HepG2 (cell line): ENCODE data around the gene CCDC178. TPM values are rescaled to one million over a fixed set of nuclear protein-coding genes. Genes with fewer than 3 reads are reported as not detected.

Experiments
- ATAC-seq: fragments of 200-7000 bp; cut with Tn5 transposase; 3 replicates; pipeline ENCODE4 v1.9.1; 2020; ENCODE audit warnings: mild to moderate bottlenecking, moderate library complexity
- BruUV-seq: library from RNA; stranded (reverse); fragments of 400-500 nt; replicated peaks from 2 replicates; lab custom pipeline; 2021; lab: Mats Ljungman, UMichigan
- CTCF ChIA-PET: fragments of 300-600 bp; formaldehyde crosslinking; extraction: SDS; loops from one replicate; lab custom pipeline; 2021; ENCODE audit warnings: low total read pairs, inconsistent platforms, low intra/inter-chr PET ratio; lab: Yijun Ruan, JAX
- POLR2A ChIA-PET: fragments of 350-600 bp; sonication (Branson Sonifier 250); formaldehyde crosslinking; loops from one replicate; lab custom pipeline; 2020; ENCODE audit warnings: antibody characterized with exemption, inconsistent platforms; lab: Yijun Ruan, JAX
- DNase-seq: peaks from one replicate; pipeline ENCODE4 v3.0.0-alpha.2; 2015; ENCODE audit warnings: low spot score
- FAIRE-seq: peaks from 3 replicates; lab custom pipeline; 2011; peaks lifted over from hg19 to GRCh38; lab: Jason Lieb, UNC
- H2AFZ ChIP-seq: one replicate; pipeline ENCODE4 v1.6.1; 2011; ENCODE audit warnings: low read length, inconsistent platforms
- H3K27ac ChIP-seq: fragments of 300-600 bp; 3 replicates; pipeline ENCODE4 v1.8.0; 2011; ENCODE audit warnings: mixed run types, mild to moderate bottlenecking, mixed read lengths, low read length, inconsistent platforms; ENCODE audit not compliant: insufficient read depth; ENCODE audit errors: extremely low read length
- H3K27me3 ChIP-seq, 2 experiments: fragments of 200-600 bp in 1 of 2; 2 replicates in 1 of 2; 3 replicates in 1 of 2; pipeline versions ENCODE4 v1.6.0 to v1.8.0; 2011; ENCODE audit warnings: low read length in 2 of 2, mild to moderate bottlenecking in 2 of 2, moderate library complexity in 2 of 2, inconsistent platforms in 1 of 2; ENCODE audit not compliant: insufficient read depth in 2 of 2, control insufficient read depth in 1 of 2
- H3K36me3 ChIP-seq, 2 experiments: fragments of 200-600 bp in 1 of 2; replicated peaks in 1 of 2; 2 replicates in 1 of 2; 3 replicates in 1 of 2; pipeline versions ENCODE4 v1.5.1 to v1.8.0; 2011; ENCODE audit warnings: low read length in 2 of 2, inconsistent platforms in 1 of 2; ENCODE audit not compliant: insufficient read depth in 2 of 2, control insufficient read depth in 1 of 2
- H3K4me1 ChIP-seq: 2 replicates; pipeline ENCODE4 v1.5.1; 2012; ENCODE audit warnings: low read length, inconsistent platforms; ENCODE audit not compliant: insufficient read depth
- H3K4me2 ChIP-seq: 2 replicates; pipeline ENCODE4 v1.6.0; 2011; ENCODE audit warnings: low read depth, low read length, inconsistent platforms
- H3K4me3 ChIP-seq, 3 experiments: fragments of 200-600 bp in 1 of 3; sonication (generic), shearing (Covaris generic) in 1 of 3; replicated peaks in 1 of 3; 2 replicates each; pipeline ENCODE4 v1.5.1; 2011 to 2016; ENCODE audit warnings: low read length in 3 of 3, inconsistent platforms in 2 of 3, low read depth in 2 of 3, mild to moderate bottlenecking in 2 of 3, control low read depth in 1 of 3, mixed read lengths in 1 of 3; ENCODE audit not compliant: insufficient read depth in 1 of 3
- H3K79me2 ChIP-seq: one replicate; pipeline ENCODE4 v1.6.1; 2011; ENCODE audit warnings: low read length, inconsistent platforms; ENCODE audit not compliant: insufficient read depth
- H3K9ac ChIP-seq: 2 replicates; pipeline ENCODE4 v1.6.0; 2011; ENCODE audit warnings: mild to moderate bottlenecking, low read depth, low read length, inconsistent platforms; ENCODE audit not compliant: insufficient read depth
- H3K9me3 ChIP-seq: 2 replicates; pipeline ENCODE4 v1.5.1; 2012; ENCODE audit warnings: mild to moderate bottlenecking, low read length
- H4K20me1 ChIP-seq: 2 replicates; pipeline ENCODE4 v1.6.0; 2011; ENCODE audit warnings: inconsistent platforms, mild to moderate bottlenecking, low read length, moderate library complexity; ENCODE audit not compliant: insufficient read depth
- ATF7 ChIP-seq, 2 experiments: fragments of 450-650 bp in 1 of 2; sonication (generic) in 1 of 2; formaldehyde crosslinking in 1 of 2; IDR thresholded peaks; 2 replicates each; pipeline versions ENCODE4 v1.4.0 to v1.6.1; 2016 to 2020; ENCODE audit warnings: antibody characterized with exemption in 1 of 2, mild to moderate bottlenecking in 1 of 2, missing genetic modification reagents in 1 of 2
- ELF4 ChIP-seq: sonication (generic); formaldehyde crosslinking; IDR thresholded peaks from 2 replicates; pipeline ENCODE4 v1.5.0; 2020; ENCODE audit warnings: missing genetic modification reagents, mild to moderate bottlenecking, moderate library complexity, borderline replicate concordance
- MXI1 ChIP-seq: IDR thresholded peaks from 3 replicates; pipeline ENCODE4 v1.6.1; 2012; ENCODE audit warnings: low read depth, low read length, inconsistent platforms, borderline replicate concordance
- MYNN ChIP-seq: sonication (generic); formaldehyde crosslinking; IDR thresholded peaks from 2 replicates; pipeline ENCODE4 v1.4.0; 2020; ENCODE audit warnings: mild to moderate bottlenecking, low read depth, missing genetic modification reagents
- NFKB2 ChIP-seq: sonication (generic); formaldehyde crosslinking; IDR thresholded peaks from 2 replicates; pipeline ENCODE4 v1.4.0; 2020; ENCODE audit warnings: missing genetic modification reagents, borderline replicate concordance
- PTBP1 ChIP-seq: fragments of 200-400 bp; formaldehyde crosslinking; IDR thresholded peaks from 2 replicates; pipeline ENCODE4 v1.6.1; 2018; ENCODE audit warnings: low read length, low read depth; ENCODE audit not compliant: poor library complexity, severe bottlenecking
- RNF2 ChIP-seq: fragments of 450-650 bp; conservative IDR thresholded peaks from 2 replicates; pipeline ENCODE4 v1.6.1; 2016; ENCODE audit warnings: low read depth
- YY1 ChIP-seq: IDR thresholded peaks from 2 replicates; pipeline ENCODE4 v1.6.1; 2011; ENCODE audit warnings: low read length, low read depth, moderate library complexity, mild to moderate bottlenecking; ENCODE audit not compliant: insufficient read depth, insufficient replicate concordance
- ZFY ChIP-seq: sonication (generic); formaldehyde crosslinking; IDR thresholded peaks from 2 replicates; pipeline ENCODE4 v1.4.0; 2020; ENCODE audit warnings: missing genetic modification reagents
- ZNF501 ChIP-seq: sonication (generic); formaldehyde crosslinking; IDR thresholded peaks from 2 replicates; pipeline ENCODE4 v1.5.1; 2020; ENCODE audit warnings: mild to moderate bottlenecking, moderate library complexity, missing genetic modification reagents
- ZNF616 ChIP-seq: sonication (generic); formaldehyde crosslinking; IDR thresholded peaks from 2 replicates; pipeline ENCODE4 v1.5.0; 2020; ENCODE audit warnings: low read depth, mild to moderate bottlenecking, missing genetic modification reagents
- ZNF652 ChIP-seq: IDR thresholded peaks from 2 replicates; pipeline ENCODE4 v1.6.1; 2016; ENCODE audit warnings: low read depth, borderline replicate concordance
- whole genome bisulfite sequencing: methylation state at CpG from one replicate; pipeline ENCODE4 v1.1.6; 2017; ENCODE audit warnings: low lambda C conversion rate; 5-methylcytosine and 5-hydroxymethylcytosine counted together
- in situ Hi-C: cut with HindIII; loops from 2 replicates; pipeline ENCODE4 v1.10.0; 2017; ENCODE audit warnings: low pct_unique_long_range_greater_than_20kb; ENCODE audit not compliant: extremely low pct_ligation_motif_present
- intact Hi-C: fragments of 100-400 bp; cut with micrococcal nuclease; formaldehyde crosslinking; loops from one replicate; pipeline ENCODE4 v1.10.0; 2022; ENCODE audit not compliant: unreplicated experiment
- polyA plus RNA-seq, 8 experiments: library from polyadenylated mRNA; depleted of rRNA in 3 of 8; stranded (reverse) in 7 of 8; unstranded in 1 of 8; fragments of >200 nt; fragmentation: Illumina TruSeq in 4 of 8; extraction: Trizol in 4 of 8; gene quantifications; 2 replicates each; pipeline versions ENCODE4 v1.2.1 to v1.2.3, GENCODE V29; 2011 to 2016; ENCODE audit warnings: low read depth in 4 of 8, missing spikeins in 1 of 8, mixed read lengths in 1 of 8; ENCODE audit not compliant: insufficient read depth in 1 of 8
- total RNA-seq, 5 experiments: library from RNA; depleted of rRNA; stranded (reverse); fragments of >200 nt; fragmentation: Illumina TruSeq; extraction: Trizol; gene quantifications; 2 replicates each; pipeline ENCODE4 v1.2.3, GENCODE V29; 2016; ENCODE audit warnings: low read depth in 1 of 5
- TF ChIP-seq, protein P1 (sequence below): IDR thresholded peaks from 2 replicates; pipeline ENCODE4 v1.6.1; 2016; ENCODE audit warnings: missing compliant biosample characterization, missing genetic modification reagents, borderline replicate concordance
- TF ChIP-seq, protein P2 (sequence below), 2 experiments: sonication (generic) in 1 of 2; formaldehyde crosslinking in 1 of 2; IDR thresholded peaks; 2 replicates each; pipeline versions ENCODE4 v1.4.0 to v1.6.1; 2016 to 2020; ENCODE audit warnings: borderline replicate concordance in 1 of 2, low read depth in 1 of 2, mild to moderate bottlenecking in 1 of 2, missing genetic modification reagents in 1 of 2
- TF ChIP-seq, protein P3 (sequence below): sonication (generic); formaldehyde crosslinking; IDR thresholded peaks from 2 replicates; pipeline ENCODE4 v1.4.0; 2020; ENCODE audit warnings: missing genetic modification reagents, mild to moderate bottlenecking, borderline replicate concordance

Gene CCDC178
- total and polyA plus RNA-seq, 2 of the 13 experiments (the other 11 are each of a cell fraction or from before 2014, with no cell fraction given): not detected

DNA sequence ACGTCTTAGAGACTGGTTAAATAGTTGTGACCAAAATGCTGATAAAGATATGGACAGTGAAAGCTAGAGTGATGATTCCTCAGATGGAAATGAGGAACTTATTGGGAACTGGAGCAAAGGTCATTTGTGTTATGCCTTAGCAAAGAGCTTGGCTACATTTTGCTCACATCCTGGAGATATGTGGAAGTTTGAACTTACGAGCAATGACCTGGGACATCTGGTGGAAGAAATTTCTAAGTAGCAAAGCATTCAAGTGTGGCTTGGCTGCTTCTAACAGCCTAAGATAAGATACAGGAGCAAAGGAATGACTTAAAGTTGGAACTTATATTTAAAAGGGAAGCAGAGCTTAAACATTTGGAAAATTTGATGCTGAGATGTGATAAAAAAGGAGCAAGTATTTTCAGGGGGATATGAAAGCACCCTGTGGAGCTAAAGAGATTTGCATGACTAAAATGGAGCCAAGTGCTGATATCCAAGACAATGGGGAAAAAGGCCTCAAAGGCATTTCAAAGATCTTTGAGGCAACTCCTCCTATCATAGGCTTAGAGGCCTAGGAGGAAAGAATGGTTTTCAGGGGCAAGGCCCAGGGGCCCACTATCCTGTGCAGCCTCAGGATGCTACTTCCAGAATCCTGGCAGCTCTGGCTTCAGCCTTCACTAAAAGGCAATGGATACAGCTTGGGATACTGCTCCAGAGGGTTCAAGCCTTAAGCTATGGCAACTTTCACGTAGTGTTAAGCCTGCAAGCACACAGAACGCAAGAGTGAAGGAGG is 543.6 kb downstream of the CCDC178 start:
- intact Hi-C loops: no loop called here
- ChIA-PET POLR2A (no interaction called here), CTCF (no interaction called here)
- Histone ChIP-seq H3K4me1 (peaks cover 3% of the 10 kb centered on the region), H3K4me2 (no peak overlapping the region), H3K36me3 (no peaks in the 10 kb centered on the region), H3K9ac (no peak overlapping the region), H3K4me3 (no peak overlapping the region), H3K9me3 (peaks cover 14% of the 10 kb centered on the region; the same call in 1 of the 2 replicates), H4K20me1 (no peaks in the 10 kb centered on the region), H3K79me2 (no peaks in the 10 kb centered on the region), H3K27ac (no peak overlapping the region), H2AFZ (no peak overlapping the region), H3K27me3 (no peaks in the 10 kb centered on the region)
- ATAC-seq (no peak), FAIRE-seq (no peak), DNase-seq (no peak)
- WGBS: 14% methylated on average over 4 of the region's 4 CpGs
- no TSS peak for BruUV-seq
- in situ Hi-C loops: no loop called here
- TF ChIP-seq MXI1: no peak
- no peak for TF ChIP-seq MYNN (CRISPR knock-in tag)
- TF ChIP-seq ZNF652 (CRISPR knock-in tag): no peak
- TF ChIP-seq, protein P1, sequence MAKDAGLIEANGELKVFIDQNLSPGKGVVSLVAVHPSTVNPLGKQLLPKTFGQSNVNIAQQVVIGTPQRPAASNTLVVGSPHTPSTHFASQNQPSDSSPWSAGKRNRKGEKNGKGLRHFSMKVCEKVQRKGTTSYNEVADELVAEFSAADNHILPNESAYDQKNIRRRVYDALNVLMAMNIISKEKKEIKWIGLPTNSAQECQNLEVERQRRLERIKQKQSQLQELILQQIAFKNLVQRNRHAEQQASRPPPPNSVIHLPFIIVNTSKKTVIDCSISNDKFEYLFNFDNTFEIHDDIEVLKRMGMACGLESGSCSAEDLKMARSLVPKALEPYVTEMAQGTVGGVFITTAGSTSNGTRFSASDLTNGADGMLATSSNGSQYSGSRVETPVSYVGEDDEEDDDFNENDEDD (CRISPR knock-in tag): no peak
- no peak for TF ChIP-seq RNF2
- TF ChIP-seq, protein P2, sequence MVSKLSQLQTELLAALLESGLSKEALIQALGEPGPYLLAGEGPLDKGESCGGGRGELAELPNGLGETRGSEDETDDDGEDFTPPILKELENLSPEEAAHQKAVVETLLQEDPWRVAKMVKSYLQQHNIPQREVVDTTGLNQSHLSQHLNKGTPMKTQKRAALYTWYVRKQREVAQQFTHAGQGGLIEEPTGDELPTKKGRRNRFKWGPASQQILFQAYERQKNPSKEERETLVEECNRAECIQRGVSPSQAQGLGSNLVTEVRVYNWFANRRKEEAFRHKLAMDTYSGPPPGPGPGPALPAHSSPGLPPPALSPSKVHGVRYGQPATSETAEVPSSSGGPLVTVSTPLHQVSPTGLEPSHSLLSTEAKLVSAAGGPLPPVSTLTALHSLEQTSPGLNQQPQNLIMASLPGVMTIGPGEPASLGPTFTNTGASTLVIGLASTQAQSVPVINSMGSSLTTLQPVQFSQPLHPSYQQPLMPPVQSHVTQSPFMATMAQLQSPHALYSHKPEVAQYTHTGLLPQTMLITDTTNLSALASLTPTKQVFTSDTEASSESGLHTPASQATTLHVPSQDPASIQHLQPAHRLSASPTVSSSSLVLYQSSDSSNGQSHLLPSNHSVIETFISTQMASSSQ (IDR thresholded peaks at IDR 0.05; ENCODE audit: low read depth): no peak
- TF ChIP-seq, protein P2 (CRISPR knock-in tag; IDR thresholded peaks at IDR 0.05; ENCODE audit: borderline replicate concordance): no peak
- TF ChIP-seq YY1: no peak
- TF ChIP-seq, protein P3, sequence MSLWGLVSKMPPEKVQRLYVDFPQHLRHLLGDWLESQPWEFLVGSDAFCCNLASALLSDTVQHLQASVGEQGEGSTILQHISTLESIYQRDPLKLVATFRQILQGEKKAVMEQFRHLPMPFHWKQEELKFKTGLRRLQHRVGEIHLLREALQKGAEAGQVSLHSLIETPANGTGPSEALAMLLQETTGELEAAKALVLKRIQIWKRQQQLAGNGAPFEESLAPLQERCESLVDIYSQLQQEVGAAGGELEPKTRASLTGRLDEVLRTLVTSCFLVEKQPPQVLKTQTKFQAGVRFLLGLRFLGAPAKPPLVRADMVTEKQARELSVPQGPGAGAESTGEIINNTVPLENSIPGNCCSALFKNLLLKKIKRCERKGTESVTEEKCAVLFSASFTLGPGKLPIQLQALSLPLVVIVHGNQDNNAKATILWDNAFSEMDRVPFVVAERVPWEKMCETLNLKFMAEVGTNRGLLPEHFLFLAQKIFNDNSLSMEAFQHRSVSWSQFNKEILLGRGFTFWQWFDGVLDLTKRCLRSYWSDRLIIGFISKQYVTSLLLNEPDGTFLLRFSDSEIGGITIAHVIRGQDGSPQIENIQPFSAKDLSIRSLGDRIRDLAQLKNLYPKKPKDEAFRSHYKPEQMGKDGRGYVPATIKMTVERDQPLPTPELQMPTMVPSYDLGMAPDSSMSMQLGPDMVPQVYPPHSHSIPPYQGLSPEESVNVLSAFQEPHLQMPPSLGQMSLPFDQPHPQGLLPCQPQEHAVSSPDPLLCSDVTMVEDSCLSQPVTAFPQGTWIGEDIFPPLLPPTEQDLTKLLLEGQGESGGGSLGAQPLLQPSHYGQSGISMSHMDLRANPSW: no peak
- TF ChIP-seq ZFY (CRISPR knock-in tag): no peak
- TF ChIP-seq ZNF616 (CRISPR knock-in tag): no peak
- no peak for TF ChIP-seq ZNF501 (CRISPR knock-in tag)
- no peak for TF ChIP-seq NFKB2
- TF ChIP-seq PTBP1: no peak
- TF ChIP-seq ELF4: no peak
- TF ChIP-seq ATF7 (IDR thresholded peaks at IDR 0.05): no peak
- TF ChIP-seq ATF7 (CRISPR knock-in tag; IDR thresholded peaks at IDR 0.05): no peak
